ENCODE results near the gene AP1S1.
A peak's percentile ranks its signal among the peaks of the same experiment; 100 is the strongest.
"Not testable (repeated sequence)": the region's sequence is repeated elsewhere in the genome, so short reads cannot be mapped to it uniquely, and the experiment has no call there.

AP1S1 gene

DNA sequence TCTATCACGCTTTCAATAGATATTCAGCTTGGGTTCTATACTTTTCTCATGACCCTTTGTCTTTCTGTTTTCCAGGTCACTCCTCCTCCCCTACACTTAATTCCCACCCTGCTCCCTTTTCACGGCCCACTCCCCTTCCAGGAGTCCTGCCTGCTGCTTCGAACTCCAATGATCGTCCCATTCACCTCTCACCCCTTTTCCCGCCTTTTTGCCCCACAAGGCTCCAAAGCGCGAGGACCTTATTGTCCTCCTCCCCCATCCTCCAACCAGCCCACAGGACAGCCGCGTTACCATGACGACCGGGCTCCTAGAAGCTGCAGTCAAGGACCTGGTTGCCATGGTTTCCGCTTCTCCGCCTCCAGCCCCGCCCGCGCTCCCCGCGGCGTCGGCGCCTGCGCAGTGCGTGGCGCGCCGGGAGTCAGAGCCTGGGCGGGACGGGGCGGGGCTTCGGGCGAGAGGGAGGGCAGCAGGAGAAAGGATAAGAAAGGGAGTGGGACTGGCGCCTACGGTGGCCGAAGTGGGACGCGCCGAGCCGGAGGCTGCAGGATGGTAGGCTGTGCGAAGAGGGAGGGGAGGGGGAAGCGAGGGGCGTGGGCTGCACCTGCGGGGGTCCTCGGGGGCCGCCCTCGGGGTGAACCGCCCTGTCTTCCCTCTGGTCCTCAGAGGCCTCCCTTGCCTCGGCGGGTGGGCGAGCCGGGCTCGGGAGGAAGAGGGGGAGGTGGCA, at the start of gene AP1S1:
Gene AP1S1 (plus strand): TSS at position 508 of the 724 bp plus-strand sequence. CDS start 39 bp downstream, at position 547.
- DNase-seq (ENCODE audit: low read depth in 2 of 2) = peak; percentile 86 to 89

DNA sequence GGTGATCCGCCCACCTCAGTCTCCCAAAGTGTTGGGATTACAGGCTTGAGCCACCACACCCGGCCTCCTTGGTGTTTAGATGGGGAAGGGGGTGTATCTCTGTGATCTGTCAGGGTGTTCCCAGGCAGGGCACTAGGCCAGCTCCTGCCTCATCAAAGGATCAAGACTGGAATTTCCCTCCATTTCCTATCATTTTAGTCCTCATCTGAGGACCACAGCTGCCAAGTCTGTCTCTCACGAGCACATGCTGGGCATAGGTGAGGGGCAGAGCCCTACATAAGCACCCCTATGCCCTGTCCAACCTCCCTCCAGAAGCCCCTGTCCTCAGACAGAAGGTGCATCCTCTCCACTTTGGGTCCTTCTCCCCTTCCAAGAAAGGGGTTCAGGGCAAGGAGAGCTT, 49.5 kb upstream of the AP1S1 start:
- no peak for DNase-seq (ENCODE audit: low read depth in 2 of 2)

DNA sequence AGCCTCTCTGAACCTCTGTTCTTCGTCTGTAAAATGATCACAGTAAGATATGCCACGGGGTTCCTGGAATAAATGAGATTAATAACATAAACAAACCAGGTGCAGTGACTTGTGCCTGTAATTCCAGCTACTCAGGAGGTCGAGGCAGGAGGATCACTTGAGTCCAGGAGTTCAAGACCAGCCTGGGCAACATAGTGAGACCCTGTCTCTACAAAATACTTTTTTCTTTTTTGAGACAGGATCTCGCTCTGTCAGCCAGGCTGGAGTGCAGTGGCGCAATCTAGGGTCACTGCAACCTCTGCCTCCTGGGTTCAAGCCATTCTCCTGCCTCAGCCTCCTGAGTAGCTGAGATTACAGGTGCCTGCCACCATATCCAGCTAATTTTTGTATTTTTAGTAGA, 49.0 kb upstream of the AP1S1 start:
- DNase-seq (ENCODE audit: low read depth in 2 of 2) = not testable (repeated sequence)

DNA sequence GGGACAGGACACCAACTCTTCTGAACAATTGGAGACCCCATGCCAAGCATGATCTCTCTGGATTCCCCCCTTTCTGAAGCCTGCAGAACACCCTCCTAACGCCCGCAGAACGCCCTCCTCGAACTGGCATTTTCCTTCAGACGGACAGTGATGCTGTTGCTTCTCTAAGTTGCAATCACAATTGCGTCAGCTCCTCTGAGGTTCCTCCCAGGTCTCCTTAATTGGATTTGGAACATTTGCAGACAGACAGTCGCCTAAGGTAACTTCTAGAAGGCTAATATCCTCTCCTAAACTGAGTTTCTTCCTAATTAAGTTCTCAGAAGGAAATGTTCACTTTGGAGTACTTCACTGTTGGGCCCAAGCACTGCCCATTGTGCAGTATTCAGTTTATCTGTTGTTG, 47.9 kb upstream of the AP1S1 start:
- no peak for DNase-seq (ENCODE audit: low read depth in 2 of 2)

DNA sequence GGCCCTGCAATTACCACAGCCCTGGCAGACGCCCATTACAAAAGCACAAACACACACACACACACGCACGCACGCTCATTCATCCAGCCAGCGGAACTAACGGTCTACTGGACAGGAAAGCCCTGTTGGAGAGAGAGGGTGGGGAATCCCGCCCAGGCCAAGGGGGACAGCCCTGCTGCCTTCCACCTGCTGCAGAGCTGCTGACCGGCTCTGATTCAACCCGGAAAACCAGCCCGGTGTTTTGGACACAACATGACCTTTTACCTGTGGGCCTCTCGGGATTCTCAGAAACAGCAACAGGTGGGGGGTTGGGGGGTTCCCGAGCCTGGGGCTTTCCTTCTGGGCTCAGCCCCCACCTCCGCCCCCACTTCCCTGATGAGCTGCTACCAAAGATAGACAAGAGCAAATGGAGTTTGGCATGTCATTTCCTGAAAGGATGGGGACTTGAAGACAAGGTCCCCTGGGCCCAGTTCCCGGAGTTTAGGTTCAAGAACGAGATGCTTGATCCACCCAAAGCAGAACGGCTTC, 45.9 kb upstream of the AP1S1 start:
- DNase-seq (ENCODE audit: low read depth in 2 of 2) = no peak

DNA sequence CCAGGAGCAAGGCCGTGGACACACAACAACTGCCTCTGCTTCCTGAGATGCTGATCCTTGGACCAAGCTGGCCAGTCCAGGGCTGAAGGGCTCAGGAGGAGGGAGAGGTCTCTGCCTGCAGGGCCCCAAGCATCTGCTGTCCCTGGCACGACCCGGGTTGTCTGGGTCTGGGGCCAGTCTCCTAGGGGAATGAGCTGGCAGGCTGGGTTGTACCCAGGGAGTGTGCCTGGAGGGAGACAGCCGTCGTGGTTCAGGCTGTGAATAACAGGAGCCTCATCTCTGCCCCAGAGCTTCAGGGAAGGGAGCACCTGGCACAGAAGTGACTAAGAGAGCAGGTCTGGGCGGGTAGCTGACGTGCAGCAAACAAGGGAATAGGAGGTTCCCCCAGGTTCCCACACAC, 45.3 kb upstream of the AP1S1 start:
- DNase-seq (ENCODE audit: low read depth in 2 of 2) = no peak

DNA sequence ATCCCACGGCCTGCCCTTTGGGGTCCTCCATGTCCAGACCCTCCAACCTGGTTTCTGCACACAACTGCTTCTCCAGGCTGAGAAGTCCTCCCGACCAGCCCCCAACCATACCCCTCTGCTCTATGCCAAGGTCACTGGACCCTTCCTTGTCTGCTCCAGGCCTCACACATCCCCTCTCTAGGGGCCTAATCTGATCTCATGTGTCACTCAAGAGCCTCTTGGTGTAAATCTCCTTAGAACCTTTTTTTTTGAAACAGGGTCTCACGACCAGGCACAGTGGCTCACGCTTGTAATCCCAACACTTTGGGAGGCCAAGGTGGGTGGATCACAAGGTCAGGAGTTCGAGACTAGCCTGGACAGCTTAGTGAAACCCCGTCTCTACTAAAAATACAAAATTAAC, 44.9 kb upstream of the AP1S1 start:
- DNase-seq (ENCODE audit: low read depth in 2 of 2) = no peak

DNA sequence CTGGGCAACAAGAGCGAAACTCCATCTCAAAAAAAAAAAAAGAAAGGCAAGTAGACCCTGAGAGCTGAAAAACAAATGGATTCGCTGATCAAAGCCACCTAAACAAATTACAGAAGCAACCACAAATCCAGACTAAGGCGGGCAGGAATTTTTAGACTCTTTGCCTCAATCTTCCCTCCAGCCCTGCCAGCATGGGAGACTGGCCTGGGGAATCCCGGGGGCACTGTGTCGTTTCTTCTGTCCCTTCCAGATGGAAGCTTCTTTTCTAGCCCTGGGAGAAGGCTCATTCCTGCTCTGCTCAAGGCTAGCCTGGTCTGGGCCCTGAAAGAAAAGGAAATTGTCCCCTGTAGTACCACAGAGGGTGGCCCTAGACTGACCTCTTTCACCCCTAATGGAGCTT, 43.0 kb upstream of the AP1S1 start:
- DNase-seq (ENCODE audit: low read depth in 2 of 2) = no peak

DNA sequence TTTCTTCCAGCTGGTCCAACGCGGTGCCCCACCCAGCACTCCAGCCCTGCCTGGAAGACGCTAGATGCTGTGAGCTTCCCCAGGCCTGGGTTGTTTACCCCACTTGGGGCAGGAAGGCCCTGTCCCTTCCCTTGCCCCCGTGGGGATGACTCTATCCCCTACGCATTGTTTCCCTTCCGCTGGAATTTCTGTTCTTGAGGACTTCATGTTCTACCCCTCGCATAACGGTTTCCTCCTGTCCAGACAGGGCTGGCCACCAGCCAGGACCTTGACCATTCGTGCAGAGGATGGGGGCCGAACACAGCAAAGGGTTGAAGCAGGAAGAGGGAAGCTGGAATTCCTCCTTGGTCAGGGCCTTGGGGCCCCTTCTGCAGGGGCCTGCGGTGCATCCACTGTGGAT, 42.0 kb upstream of the AP1S1 start:
- no peak for DNase-seq (ENCODE audit: low read depth in 2 of 2)

DNA sequence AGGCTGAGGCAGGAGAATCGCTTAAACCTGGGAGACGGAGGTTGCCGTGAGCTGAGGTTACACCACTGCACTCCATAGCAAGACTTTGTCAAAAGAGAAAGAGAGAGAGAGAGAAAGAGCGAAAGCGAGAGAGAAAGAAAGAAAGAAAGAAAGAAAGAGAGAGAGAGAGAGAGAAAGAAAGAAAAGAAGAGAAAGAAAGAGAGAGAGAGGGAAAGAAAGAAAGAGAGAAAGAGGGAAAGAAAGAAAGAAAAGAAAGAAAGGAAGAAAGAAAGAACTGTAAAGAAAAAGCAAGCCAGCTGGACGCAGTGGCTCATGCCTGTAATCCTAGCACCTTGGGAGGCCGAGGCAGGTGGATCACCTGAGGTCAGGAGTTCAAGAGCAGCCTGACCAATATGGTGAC, 41.1 kb upstream of the AP1S1 start:
- not testable (repeated sequence) for DNase-seq (ENCODE audit: low read depth in 2 of 2)

DNA sequence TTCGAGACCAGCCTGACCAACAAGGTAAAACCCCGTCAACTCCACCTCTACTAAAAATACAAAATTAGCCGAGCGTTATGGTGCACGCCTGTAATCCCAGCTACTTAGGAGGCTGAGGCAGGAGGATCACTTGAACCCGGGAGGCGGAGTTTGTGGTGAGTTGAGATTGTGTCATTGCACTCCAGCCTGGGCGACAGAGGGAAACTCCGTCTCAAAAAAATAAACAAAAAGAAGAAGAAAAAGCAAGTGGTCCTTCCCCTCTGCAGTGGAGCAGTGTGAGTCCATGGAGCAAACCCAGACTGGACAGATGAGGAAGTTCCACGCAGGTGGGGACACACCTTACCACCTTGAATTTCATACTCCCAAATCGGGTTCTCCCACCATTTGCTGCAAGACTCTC, 40.4 kb upstream of the AP1S1 start:
- no peak for DNase-seq (ENCODE audit: low read depth in 2 of 2)

DNA sequence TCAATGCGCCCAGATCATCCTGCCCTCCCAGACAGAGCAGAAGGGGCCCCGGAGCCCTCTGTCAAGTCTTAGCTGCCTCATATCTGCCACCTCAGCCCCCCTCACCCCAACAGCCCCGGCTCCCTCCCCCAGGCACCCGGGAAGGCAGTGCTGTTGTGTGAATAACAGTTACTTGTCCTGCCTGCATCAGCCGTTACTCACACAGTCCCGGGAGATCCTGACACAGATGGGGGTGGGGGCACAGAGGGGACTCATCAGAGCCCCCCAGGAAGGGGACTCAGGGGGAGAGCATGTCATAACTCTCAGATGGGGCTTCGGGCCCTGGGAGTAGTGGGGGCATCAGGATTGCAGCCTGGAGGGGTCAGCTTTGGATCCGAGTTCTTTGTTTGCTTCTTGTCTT, 39.8 kb upstream of the AP1S1 start:
- DNase-seq (ENCODE audit: low read depth in 2 of 2) = no peak

DNA sequence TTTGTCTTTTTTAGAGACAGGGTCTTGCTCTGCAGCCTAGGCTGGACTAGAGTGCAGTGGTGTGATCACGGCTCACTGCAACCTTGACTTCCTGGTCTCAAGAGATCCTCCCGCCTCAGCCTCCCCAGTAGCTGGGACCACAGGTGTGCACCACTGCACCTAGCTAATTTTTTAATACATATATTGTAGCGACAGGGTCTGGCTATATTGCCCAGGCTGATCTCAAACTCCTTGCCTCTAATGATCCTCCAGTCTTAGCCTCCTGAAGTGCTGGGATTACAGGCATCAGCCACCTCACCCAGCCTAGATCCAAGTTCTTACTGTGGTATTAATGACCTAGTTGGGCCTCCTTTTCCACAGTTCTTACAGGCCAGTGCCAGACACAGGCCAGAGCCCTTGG, 39.1 kb upstream of the AP1S1 start:
- DNase-seq (ENCODE audit: low read depth in 2 of 2) = no peak

DNA sequence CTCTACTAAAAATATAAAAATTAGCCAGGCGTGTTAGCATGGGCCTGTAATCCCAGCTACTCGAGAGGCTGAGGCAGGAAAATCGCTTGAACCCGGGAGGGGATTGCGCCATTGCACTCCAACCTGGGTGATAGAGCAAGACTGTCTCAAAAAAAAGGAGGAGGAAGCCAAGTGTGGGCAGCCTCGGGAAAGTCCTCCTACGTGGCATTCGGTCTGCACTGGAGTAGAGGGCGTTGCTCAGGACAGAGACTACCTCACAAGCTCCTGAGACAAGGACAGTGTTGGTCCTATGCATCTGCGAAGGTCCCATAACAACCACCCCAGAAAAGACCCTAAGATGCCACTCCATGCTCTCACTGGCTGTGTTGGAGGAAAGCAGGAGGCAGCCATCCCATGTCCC, 37.4 kb upstream of the AP1S1 start:
- no peak for DNase-seq (ENCODE audit: low read depth in 2 of 2)

DNA sequence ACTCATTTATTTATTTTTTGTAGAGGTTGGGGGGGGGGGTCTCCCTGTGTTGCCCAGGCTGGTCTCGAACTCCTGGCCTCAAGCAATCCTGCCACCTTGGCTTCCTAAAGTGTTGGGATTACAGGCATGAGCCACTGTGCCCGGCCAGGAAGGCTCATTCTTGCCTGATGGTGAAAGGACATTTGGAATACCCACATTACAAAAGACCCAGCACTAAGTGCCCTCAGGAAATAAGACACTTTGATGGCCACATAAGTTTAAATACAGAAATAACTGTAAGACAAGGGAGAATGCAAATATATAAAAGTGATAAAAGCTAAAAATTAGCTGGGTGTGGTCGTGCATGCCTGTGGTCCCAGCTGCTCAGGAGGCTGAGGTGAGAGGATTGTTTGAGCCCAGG, 35.4 kb upstream of the AP1S1 start:
- no peak for DNase-seq (ENCODE audit: low read depth in 2 of 2)

DNA sequence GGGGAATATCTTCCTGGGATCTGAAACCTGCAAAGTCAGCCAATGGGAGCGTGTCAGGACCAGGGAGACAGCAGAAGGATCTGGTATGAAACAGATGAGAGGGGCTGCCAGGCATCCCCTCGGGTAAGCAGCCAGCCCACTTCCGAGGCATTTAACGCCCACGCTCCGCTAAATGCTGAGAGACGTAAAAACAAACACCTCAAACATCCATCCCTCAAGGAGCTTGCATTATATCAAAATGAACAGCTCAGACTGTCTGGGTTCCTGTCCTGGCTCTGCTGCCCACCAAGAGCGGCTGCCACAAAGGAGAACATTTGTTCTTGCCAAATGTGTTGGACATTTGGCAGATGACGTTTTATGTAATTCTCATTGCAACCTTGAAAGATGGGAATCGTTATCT, 34.4 kb upstream of the AP1S1 start:
- DNase-seq (ENCODE audit: low read depth in 2 of 2) = no peak

DNA sequence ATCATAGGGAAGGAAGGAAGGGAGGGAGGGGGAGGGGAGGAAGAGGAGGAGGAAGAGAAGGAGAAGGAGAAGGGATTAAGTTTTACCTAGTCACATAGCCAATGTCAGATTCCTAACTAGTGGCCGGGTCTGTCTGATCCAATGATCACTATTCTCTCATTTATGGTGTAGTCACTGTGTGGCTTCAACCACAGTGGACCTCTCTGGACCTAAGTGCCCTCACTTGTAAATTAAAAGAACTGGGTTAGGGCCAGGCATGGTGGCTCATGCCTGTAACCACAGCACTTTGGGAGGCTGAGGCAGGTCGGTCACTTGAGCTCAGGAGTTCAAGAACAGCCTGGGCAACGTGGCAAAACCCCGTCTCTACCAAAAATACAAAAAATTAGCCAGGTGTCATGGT, 34.0 kb upstream of the AP1S1 start:
- no peak for DNase-seq (ENCODE audit: low read depth in 2 of 2)

DNA sequence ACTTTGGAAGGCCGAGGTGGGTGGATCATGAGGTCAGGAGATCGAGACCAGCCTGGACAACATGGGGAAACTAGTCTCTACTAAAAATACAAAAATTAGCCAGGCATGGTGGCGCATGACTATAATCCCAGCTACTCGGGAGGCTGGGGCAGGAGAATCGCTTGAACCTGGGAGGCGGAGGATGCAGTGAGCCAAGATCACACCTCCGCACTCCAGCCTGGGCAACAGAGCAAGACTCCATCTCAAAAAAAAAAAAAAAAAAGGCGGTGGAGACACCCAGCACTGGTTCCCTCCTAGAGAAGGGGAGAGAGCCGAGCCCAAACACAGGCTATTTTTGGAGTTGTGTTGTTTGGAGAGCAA, 32.7 kb upstream of the AP1S1 start:
- DNase-seq (ENCODE audit: low read depth in 2 of 2) = not testable (repeated sequence)

DNA sequence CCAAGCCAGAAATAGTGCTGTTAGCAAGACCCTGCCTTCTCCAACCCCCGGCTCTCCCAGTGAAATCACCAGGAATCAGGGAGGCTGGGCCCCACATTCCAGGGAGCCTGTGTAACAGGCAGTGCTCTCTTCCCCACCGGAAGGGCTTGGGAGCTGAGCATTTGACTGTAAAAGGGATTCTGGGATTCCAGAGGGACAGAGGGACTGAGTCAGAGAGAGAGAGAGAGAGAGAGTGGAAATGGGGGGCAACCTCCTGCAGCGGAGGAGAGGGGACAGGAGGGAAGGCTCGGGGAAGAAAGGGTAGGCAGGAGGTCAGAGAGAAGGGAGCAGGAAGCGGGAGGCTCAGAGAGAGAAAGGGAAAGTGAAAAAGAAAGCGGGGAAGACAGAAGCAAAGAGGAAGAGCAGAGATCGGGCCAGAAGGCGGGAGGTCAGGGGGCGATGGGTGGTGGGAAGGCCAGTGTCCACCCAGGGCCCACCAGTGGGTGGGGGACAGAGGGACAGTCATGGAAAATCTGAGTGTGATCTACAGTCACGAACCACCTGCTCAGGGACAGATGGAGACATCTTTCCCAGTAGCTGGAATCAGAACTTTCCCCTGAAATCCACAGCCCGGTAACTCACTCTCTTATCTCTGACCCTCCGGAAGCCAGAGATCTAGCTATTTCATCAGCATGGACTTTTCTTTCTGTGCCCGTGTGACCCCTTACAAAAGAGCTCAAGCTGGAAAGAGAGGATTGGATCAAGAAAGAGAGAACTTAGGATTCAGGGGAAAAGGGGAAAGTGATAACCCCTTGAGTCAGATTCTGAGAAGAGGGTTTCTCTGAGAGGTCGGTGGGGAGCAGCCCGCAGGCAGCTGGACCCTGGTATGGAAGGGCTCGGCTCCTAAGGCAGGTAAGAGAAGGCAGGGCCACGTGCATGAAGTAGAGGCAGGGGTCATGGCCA, 32.0 kb upstream of the AP1S1 start:
- DNase-seq (ENCODE audit: low read depth in 2 of 2) = peak; percentile 99

DNA sequence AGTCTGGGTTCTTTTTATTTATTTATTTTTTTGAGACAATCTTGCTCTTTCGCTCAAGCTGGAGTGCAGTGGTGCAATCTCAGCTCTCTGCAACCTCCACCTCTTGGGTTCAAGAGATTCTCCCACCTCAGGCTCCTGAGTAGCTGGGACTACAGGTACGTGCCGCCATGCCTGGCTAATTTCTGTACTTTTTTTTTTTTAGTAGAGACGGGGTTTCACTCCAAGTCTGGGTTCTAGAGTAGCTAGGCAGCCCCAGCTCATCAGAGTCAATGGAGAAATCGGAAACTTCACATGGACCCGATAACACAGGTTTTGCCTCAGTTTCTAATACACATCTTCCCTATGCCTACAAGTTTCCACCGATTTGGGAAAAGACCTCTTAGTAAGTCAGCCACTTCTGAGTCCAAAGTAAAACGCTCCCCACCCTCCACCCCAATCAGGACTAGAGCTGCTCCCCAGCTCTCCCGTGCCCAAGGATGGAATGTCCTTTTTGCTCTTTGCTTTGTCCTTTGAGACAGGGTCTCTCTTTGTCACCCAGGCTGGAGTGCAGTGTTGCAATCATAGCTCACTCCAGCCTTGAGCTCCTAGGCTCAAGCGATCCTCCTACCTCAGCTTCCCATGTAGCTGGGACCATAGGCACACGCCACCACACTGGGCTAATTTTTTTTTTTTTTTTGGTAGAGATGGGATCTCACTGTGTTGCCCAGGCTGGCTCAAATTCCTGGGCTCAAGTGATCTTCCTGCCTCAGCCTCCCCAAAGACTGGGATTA, 31.2 kb upstream of the AP1S1 start:
- no peak for DNase-seq (ENCODE audit: low read depth in 2 of 2)

DNA sequence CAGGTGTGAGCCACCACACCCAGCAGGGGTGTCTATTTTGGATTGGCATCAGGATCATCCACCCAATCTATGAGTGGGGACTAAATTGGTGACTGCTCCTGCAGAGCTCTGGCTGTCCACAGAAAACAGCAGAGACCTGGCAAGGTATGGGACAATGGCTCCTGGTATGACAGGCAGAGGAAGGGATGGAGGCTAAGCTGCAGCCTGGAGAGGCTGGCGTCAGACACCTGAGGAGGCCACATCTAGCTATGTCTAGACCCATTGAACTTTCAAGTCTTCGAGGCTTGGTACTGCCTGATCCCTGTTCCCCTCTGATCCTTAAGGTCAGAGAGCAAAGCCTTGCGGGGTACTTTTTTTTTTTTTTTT, 30.6 kb upstream of the AP1S1 start:
- DNase-seq (ENCODE audit: low read depth in 2 of 2) = no peak

DNA sequence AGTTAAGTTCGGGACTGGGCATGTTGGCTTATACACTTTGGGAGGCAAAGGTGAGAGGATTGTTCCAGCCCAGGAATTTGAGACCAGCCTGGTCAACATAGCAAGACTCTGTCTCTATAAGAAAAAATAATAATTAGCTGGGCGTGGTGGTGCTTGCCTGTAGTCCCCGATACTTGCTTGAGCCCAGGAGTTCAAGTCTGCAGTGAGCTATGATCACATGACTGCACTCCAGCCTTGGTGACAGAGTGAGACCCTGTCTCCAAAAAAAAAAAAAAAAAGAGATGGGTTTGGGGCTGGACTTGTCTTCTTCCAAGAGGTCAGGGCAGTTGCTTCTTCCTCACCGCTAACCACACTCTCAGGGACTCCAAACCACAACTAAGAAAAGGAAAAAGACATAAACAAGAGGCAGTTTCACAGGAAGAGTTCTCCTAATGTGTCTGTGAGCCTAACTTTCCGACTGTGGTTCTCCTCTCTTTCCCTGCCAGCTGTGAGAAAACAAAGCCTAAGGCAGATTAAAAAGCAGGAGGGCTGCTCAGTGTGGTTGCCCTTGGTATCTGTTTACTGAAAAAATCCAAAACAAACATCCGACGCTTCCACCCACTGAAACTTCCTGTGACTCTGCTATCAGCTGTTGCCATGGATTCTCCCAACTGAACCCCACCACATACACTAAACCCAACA, 29.8 kb upstream of the AP1S1 start:
- DNase-seq (ENCODE audit: low read depth in 2 of 2) = no peak

Measured in fibroblast of skin of left quadriceps (primary cell).